ENCODE measurements around the gene C9orf152. TPM values are rescaled to one million over a fixed set of nuclear protein-coding genes. Genes with fewer than 3 reads are reported as not detected.
A peak's percentile ranks its signal among the peaks of the same experiment; 100 is the strongest.

The C9orf152 gene
- polyA plus RNA-seq, 1 of the 3 experiments (the other 2 are of a cell fraction): not detected

DNA sequence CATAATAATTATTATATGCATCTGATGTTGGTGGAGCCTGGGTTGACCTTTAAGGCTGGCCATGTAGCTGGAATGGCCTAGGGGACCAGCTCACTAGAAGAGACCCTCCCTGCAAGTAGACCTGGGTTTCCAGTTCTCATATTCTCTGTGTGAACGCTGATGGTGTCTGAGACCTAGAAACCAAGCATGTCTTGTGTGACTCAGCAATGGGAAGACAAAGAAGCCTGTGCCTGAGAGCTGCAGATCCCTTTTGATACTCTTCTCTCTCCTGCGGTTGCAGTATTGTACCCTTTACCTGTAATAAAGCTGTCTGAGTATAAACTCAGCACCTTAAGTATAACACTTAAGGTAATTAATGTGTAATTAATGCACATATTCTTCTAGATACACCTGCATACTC, 22.2 kb downstream of the C9orf152 start:
- POLR2A ChIA-PET: no interaction called here

DNA sequence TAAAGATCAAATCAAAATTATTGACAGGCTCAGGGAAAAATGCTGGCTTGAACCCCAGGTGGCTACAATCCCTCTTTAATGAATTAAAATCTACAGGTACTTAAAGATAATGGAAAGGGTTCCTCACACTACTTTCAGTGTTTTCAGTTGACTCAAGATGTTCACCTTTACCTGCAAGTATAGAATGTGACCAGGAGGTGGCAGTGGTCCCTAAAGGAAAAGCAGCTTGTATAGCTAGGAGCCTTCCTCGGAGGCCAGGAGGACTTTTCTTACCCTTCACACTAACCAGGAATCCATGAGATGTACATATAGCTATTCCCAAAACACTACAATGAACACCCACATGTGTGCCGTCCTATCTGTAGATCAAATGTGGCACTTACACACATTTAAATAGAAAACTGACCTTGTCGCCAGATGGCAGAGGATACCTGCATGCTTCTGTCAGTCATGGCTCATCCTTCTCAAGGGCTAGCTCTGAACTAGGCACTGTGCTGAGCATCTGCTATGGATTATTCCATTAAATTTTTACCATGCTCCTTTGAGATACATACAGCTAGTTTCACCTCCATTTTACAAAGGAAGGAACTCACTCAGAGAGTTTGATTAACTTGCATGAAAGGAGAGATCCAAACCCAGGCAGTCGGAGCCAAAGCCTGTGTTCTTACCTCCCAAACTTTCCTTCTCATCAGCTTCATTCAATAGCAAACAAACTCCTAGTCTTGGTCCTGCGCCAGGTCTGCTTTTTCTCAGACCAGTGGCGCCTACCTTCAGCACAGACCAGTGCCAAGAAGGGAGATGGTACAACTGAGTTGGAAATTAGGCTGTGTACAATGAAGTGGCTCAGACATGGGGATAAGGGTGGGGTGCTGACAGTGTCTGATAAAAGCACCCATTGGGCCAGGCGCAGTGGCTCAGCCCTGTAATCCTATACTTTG, 24.5 kb downstream of the C9orf152 start:
- peak; percentile 67 for DNase-seq
- no peaks in the 10 kb centered on the region for H3K9me3 ChIP-seq
- TF ChIP-seq, protein P1, sequence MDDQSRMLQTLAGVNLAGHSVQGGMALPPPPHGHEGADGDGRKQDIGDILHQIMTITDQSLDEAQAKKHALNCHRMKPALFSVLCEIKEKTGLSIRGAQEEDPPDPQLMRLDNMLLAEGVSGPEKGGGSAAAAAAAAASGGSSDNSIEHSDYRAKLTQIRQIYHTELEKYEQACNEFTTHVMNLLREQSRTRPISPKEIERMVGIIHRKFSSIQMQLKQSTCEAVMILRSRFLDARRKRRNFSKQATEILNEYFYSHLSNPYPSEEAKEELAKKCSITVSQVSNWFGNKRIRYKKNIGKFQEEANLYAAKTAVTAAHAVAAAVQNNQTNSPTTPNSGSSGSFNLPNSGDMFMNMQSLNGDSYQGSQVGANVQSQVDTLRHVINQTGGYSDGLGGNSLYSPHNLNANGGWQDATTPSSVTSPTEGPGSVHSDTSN (IDR thresholded peaks at IDR 0.05): no peak
- TF ChIP-seq TCF12 (IDR thresholded peaks at IDR 0.05) (no peak), RAD21 (IDR thresholded peaks at IDR 0.05; ENCODE audit: low read length) (peak; percentile 88), FOXM1 (IDR thresholded peaks at IDR 0.05; ENCODE audit: low read depth) (no peak), NRF1 (IDR thresholded peaks at IDR 0.05; ENCODE audit: low read depth, low read length) (no peak), SMC3 (IDR thresholded peaks at IDR 0.05; ENCODE audit: low read depth, low read length) (peak; percentile 73), EZH2phosphoT487 (IDR thresholded peaks at IDR 0.05; ENCODE audit: borderline replicate concordance, low read depth) (no peak)
- TF ChIP-seq, protein P2, sequence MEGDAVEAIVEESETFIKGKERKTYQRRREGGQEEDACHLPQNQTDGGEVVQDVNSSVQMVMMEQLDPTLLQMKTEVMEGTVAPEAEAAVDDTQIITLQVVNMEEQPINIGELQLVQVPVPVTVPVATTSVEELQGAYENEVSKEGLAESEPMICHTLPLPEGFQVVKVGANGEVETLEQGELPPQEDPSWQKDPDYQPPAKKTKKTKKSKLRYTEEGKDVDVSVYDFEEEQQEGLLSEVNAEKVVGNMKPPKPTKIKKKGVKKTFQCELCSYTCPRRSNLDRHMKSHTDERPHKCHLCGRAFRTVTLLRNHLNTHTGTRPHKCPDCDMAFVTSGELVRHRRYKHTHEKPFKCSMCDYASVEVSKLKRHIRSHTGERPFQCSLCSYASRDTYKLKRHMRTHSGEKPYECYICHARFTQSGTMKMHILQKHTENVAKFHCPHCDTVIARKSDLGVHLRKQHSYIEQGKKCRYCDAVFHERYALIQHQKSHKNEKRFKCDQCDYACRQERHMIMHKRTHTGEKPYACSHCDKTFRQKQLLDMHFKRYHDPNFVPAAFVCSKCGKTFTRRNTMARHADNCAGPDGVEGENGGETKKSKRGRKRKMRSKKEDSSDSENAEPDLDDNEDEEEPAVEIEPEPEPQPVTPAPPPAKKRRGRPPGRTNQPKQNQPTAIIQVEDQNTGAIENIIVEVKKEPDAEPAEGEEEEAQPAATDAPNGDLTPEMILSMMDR (IDR thresholded peaks at IDR 0.05): peak; percentile 81
- H3K27ac ChIP-seq (ENCODE audit: low read depth in 2 of 2, low read length in 1 of 2): no peak overlapping the region
- no peaks in the 10 kb centered on the region for H3K9me2 ChIP-seq
- H2AFZ ChIP-seq (ENCODE audit: low read depth): no peak overlapping the region
- no peaks in the 10 kb centered on the region for H4K20me1 ChIP-seq (ENCODE audit: insufficient read depth)
- 76% methylated on average over 7 of the region's 7 CpGs for WGBS (ENCODE audit: low lambda C conversion rate)
- ChIA-PET CTCF (interaction anchor here (0.6 to 6.0 kb wide), 30 partner anchors 8 to 1118 kb away, joined by 3 to 59 read pairs (median 4); no protein-coding TSS in a partner anchor), POLR2A (interaction anchor here (0.7 kb wide), 1 partner anchor 33 kb away, joined by 3 read pairs; no protein-coding TSS in a partner anchor)
- H3K9ac ChIP-seq: no peak overlapping the region
- peak overlapping the region in 1 of 2 experiments; percentile 4; a peak in 1 of 4 replicates for H3K4me3 ChIP-seq (ENCODE audit: low read depth in 2 of 2, low read length in 1 of 2)
- no peaks in the 10 kb centered on the region for H3K4me1 ChIP-seq (ENCODE audit: control insufficient read depth in 1 of 2, insufficient read depth in 2 of 2, low read depth in 1 of 2, low read length in 1 of 2)
- no peaks in the 10 kb centered on the region for H3K79me2 ChIP-seq (ENCODE audit: insufficient read depth)
- no peak overlapping the region for H3K4me2 ChIP-seq
- H3K27me3 ChIP-seq (ENCODE audit: insufficient read depth): no peaks in the 10 kb centered on the region
- H3F3A ChIP-seq (replicated peaks; ENCODE audit: insufficient read depth): peaks cover 7% of the 10 kb centered on the region
- no peaks in the 10 kb centered on the region for H3K36me3 ChIP-seq (replicated peaks in 1 of 2; ENCODE audit: control insufficient read depth in 1 of 2, insufficient read depth in 2 of 2, low read length in 1 of 2)

More for the DNA sequence above, 22.2 kb downstream of the C9orf152 start:
- Histone ChIP-seq H3K27me3 (ENCODE audit: insufficient read depth) (no peaks in the 10 kb centered on the region), H2AFZ (ENCODE audit: low read depth) (no peak overlapping the region), H3K27ac (ENCODE audit: low read depth in 2 of 2, low read length in 1 of 2) (no peak overlapping the region), H4K20me1 (ENCODE audit: insufficient read depth) (no peaks in the 10 kb centered on the region), H3K4me3 (ENCODE audit: low read depth in 2 of 2, low read length in 1 of 2) (no peak overlapping the region), H3K9me3 (no peaks in the 10 kb centered on the region), H3K36me3 (replicated peaks in 1 of 2; ENCODE audit: control insufficient read depth in 1 of 2, insufficient read depth in 2 of 2, low read length in 1 of 2) (no peaks in the 10 kb centered on the region), H3K9me2 (no peaks in the 10 kb centered on the region), H3K9ac (no peak overlapping the region), H3K4me1 (ENCODE audit: control insufficient read depth in 1 of 2, insufficient read depth in 2 of 2, low read depth in 1 of 2, low read length in 1 of 2) (no peaks in the 10 kb centered on the region), H3K79me2 (ENCODE audit: insufficient read depth) (no peaks in the 10 kb centered on the region), H3K4me2 (no peak overlapping the region), H3F3A (replicated peaks; ENCODE audit: insufficient read depth) (no peaks in the 10 kb centered on the region)
- CTCF ChIA-PET: interaction anchor here (0.6 to 6.0 kb wide), 5 partner anchors 12 to 438 kb away, joined by 3 to 59 read pairs (median 4); no protein-coding TSS in a partner anchor
- 79% methylated on average over 2 of the region's 2 CpGs for WGBS (ENCODE audit: low lambda C conversion rate)
- TF ChIP-seq TAF1 (IDR thresholded peaks at IDR 0.05; ENCODE audit: borderline replicate concordance, low read depth, low read length) (no peak), NRF1 (IDR thresholded peaks at IDR 0.05; ENCODE audit: low read depth, low read length) (no peak), RXRA (IDR thresholded peaks at IDR 0.05; ENCODE audit: borderline replicate concordance, low read depth) (no peak), RFX5 (IDR thresholded peaks at IDR 0.05; ENCODE audit: low read length) (no peak), TCF12 (IDR thresholded peaks at IDR 0.05) (no peak), MEF2A (IDR thresholded peaks at IDR 0.05; ENCODE audit: borderline replicate concordance, low read depth) (no peak), ELF1 (IDR thresholded peaks at IDR 0.05) (no peak), JUND (IDR thresholded peaks at IDR 0.05) (no peak), RAD21 (IDR thresholded peaks at IDR 0.05; ENCODE audit: low read length) (no peak), SIN3A (IDR thresholded peaks at IDR 0.05; ENCODE audit: borderline replicate concordance, low read depth, low read length) (no peak), GABPA (IDR thresholded peaks at IDR 0.05; ENCODE audit: low read depth) (no peak), RCOR1 (IDR thresholded peaks at IDR 0.05; ENCODE audit: low read length) (no peak), NFIC (IDR thresholded peaks at IDR 0.05; ENCODE audit: borderline replicate concordance) (no peak), SMC3 (IDR thresholded peaks at IDR 0.05; ENCODE audit: low read depth, low read length) (no peak)
- TF ChIP-seq, protein P3, sequence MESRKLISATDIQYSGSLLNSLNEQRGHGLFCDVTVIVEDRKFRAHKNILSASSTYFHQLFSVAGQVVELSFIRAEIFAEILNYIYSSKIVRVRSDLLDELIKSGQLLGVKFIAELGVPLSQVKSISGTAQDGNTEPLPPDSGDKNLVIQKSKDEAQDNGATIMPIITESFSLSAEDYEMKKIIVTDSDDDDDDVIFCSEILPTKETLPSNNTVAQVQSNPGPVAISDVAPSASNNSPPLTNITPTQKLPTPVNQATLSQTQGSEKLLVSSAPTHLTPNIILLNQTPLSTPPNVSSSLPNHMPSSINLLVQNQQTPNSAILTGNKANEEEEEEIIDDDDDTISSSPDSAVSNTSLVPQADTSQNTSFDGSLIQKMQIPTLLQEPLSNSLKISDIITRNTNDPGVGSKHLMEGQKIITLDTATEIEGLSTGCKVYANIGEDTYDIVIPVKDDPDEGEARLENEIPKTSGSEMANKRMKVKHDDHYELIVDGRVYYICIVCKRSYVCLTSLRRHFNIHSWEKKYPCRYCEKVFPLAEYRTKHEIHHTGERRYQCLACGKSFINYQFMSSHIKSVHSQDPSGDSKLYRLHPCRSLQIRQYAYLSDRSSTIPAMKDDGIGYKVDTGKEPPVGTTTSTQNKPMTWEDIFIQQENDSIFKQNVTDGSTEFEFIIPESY (IDR thresholded peaks at IDR 0.05; ENCODE audit: borderline replicate concordance, low read depth): no peak
- DNase-seq: no peak
